NCI-H146 (cell line): ENCODE data around the gene WFS1.

Experiments
- DNase-seq: peaks from one replicate; lab custom pipeline; 2025; lab: John Stamatoyannopoulos, UW

Gene WFS1

DNA sequence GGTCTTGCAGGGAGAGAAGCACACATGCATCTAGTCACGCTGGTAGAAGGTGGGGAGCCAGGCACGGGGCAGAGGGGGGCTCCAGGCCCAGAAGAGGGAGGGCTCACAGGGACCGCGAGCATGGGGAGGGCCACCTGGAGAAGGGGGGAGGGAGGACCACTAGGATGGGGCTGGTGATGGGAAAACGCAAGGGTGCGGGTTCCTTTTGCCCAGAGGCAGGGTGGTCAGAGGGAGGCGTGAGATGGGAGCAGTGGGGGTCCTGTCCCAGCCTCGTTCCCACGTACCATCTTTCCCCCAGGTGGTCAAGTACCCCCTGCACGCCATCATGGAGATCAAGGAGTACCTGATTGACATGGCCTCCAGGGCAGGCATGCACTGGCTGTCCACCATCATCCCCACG lies 30.7 kb downstream of the WFS1 start:
- no peak for DNase-seq

- DNase-seq, result no peak
These were observed 31.5 kb downstream of the WFS1 start for GRCh38 chr4:6301051-6301731.

GRCh38 chr4:6301732-6302442 lies 32.2 kb downstream of the WFS1 start:
- DNase-seq, result no peak

DNA sequence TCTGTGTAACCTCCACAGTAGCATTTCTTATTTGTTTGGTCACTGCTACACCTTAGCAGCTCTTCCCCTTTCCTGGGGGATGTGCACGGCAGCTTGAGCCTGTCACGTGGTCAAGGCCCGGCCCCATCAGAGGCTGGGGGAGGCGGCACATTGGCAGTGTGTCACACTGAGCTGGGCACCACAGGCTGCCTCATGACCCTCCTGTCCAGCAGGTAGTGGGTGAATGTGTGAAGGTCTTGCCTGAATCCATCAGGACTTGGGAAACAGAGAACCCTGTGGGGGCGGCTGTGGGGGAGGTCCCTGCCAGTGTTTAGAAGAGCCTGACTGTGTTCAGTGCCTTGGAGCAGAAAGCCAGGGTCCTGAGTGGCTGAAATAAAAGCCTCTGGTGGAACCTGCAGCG lies 33.2 kb downstream of the WFS1 start:
- no peak for DNase-seq

GRCh38 chr4:6303943-6304342 lies 34.3 kb downstream of the WFS1 start:
- DNase-seq, result no peak

DNA sequence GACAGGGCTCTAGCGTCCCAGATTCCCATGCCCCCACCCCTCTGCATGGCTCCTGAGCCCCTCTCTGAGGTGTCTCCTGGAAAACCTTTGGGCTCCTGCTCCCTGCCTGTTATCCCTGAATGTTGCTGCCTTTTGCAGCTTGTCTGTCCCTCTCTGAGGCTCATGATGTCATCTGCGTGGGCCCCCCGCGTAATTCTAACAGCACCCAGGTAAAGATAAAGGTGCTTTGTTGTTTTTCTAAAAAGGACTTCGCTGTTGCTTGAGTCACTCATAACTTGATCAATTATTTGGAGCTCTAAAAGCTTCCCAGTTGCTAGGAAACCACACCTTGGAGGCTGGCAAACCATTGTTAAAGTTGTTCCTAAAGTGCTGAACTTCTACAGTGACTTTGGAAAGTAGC lies 36.6 kb downstream of the WFS1 start:
- DNase-seq, result no peak

DNA sequence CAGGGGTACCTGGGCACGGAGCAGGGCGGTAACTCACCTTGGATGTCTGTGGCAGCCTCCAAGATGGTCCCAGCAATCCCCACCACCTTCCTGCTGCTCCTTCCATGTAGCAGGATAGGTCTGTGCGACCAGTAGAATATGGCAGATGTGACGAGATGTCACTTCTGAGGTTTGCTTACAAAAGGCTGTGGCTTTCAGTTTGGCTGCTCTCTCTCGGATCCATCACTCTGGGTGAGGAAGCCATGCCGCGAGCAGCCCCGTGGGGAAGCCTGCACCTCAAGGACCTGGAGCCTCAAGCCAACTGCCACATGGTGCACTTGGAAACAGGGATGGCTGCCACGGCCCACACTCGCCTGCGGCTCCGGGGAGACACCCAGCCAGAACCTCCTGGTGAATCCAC lies 37.6 kb downstream of the WFS1 start:
- DNase-seq, result no peak

- DNase-seq, result no peak
These were observed 38.2 kb downstream of the WFS1 start for GRCh38 chr4:6307891-6308290.

DNA sequence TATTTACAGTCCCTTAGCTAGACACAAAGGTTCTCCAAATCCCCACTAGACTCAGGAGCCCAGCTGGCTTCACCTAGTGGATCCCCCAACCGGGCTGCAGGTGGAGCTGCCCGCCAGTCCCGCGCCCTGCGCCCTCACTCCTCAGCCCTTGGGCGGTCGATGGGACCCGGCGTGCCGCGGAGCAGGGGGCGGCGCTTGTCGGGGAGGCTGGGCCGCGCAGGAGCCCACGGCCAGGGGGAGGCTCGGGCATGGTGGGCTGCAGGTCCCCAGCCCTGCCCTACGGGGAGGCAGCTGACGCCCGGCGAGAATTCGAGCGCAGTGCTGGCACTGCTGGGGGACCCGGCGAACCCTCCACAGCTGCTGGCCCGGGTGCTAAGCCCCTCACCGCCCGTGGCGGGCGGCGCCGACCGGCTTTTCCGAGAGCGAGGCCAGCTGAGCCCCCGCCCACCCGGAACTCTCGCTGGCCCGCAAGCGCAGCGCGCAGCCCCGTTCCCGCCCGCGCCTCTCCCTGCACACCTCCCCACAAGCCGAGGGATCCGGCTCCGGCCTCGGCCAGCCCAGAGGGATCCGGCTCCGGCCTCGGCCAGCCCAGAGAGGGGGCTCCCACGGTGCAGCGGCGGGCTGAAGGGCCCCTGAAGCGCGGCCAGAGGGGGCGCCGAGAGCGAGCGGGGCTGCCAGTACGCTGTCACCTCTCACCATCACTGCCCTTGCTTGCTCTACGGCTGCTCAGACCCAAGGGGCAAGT lies 39.4 kb downstream of the WFS1 start:
- DNase-seq, result peak; percentile 72

GRCh38 chr4:6309777-6310176 lies 40.1 kb downstream of the WFS1 start:
- no peak for DNase-seq

DNA sequence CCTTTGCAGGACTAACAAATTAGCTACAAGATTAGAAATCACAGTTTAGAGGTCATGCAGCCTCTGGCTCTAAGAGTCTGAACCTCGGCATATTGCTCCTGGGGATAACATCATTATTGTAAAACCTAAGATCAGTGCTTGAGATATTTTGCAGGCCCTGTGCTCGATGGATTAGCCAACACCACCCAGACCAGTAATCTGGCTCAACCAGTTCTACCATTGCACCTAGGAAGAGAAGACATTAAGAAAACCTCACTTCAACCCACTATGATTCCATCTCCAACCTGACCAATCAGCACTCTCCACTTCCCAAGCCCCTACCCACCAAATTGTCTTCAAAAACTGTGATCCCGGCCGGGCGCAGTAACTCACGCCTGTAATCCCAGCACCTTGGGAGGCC lies 43.6 kb downstream of the WFS1 start:
- DNase-seq, result no peak

- no peak for DNase-seq
These were observed 46.9 kb downstream of the WFS1 start for GRCh38 chr4:6316461-6317003.

- no peak for DNase-seq
These were observed 48.6 kb downstream of the WFS1 start for GRCh38 chr4:6318206-6318605.

GRCh38 chr4:6319530-6320150 lies 50.0 kb downstream of the WFS1 start:
- no peak for DNase-seq

GRCh38 chr4:6320663-6321062 lies 51.0 kb downstream of the WFS1 start:
- no peak for DNase-seq

GRCh38 chr4:6321361-6321760 lies 51.7 kb downstream of the WFS1 start:
- DNase-seq, result no peak

DNA sequence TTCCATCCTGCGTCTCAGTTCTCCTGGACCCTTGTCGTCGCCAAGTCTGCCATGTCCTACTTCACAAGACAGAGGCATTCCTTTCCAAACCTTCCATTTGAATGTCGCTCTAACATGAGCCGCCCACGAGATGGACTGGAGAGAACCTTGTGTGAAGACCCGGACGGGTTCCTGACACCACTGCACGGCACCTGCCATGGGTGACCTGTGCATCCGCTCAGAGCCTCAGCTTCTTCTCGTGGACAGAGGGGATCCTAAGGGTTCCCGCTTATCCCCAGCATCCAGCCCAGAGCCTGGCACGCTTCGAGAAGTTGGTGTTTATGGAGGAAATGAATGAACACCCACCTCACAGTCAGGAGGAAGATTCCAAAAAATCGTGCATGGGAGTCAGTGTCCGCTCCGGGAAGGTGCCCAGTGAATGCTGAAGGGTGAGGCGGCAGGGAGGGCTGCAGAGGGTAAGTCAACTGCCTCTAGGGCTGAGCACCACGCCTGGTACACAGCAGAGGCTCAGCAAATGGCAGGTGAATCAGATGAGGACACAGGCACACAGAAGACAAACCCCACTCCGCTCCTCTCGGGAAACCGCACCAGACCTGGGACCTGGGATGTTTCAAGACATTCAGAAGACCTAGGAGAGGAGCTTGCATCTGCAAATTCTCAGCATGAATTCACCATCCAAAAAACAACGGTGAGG lies 52.6 kb downstream of the WFS1 start:
- DNase-seq, result no peak

DNA sequence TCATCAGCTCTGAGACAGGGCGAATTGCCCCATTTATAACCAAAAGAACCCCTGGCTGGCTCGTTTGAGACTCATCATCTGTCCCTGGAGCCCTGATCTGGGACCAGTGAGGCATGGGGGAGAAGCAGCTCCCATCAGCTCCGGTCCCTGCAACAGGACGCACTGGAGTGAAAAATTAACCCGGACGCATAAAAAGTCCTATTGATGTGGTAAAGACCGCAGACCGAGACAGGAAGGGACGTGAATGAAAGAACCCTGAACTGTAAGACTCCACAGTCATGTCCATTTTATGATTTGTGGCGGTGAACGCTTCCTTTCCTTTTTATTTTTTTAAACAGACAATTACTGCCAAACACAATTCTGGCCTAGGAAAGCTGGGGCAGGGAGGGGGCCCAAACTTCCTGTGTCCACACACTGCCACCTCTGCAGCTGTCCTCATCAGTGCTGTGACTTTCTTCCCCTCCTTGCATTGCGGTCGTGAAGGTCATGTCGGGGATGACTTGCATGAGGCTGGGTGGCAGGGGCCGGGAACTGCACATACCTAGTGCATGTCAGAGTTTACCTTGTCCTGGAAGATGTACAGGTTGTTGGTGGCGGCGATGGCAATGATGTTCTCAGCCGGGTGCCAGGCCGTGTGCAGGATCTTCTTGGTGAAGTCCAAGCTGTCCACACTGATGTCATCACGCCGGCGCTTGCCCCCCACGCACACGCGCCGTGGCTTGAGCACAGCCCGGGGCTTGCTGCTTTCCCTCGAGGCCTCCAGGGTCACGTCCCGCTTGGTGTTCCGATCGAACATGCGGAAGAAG lies 53.3 kb downstream of the WFS1 start:
- DNase-seq, result no peak

GRCh38 chr4:6324461-6324998 lies 54.9 kb downstream of the WFS1 start:
- DNase-seq, result no peak

DNA sequence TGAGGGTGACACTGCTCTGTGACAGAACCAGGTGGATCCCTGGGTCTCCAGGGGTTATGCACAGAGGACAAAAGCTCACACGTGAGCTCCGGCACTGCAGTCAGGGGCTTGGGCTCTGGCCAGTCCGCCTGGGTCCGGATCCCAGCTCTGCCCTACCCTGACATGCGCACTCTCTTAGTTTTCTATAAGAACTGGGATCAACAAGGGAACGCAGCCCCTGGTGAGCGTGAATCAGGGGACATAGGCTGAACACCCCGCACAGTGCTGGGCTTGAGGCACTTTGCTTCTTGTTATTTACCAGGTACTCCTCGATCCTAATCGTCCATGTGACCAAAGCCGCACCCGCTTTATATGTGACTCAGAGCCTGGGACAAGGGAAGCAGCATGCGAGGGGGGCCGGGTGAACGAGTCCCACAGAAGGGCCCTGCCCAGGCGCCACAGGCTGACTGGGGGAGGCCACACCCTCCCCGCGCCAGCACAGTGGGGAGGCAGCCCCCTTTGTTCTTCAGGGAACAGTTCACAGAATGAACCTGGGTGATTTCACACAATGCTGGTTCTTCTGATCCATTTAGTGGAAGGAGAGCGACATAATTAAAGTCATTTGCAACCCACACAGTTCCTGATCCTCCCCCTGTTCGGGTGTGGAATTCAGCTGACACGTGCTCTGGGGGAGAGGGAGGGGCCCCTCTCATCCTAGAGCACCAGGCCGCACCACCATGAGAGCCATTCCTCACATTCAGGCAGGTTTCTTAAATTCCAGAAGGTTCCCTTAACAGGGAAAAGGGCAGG lies 55.5 kb downstream of the WFS1 start:
- DNase-seq, result no peak
